K562 (cell line): ENCODE results near the gene SPINK2. TPM values are rescaled to one million over a fixed set of nuclear protein-coding genes. Genes with fewer than 3 reads are reported as not detected.

Experiments used
- ARHGAP35 ChIP-seq: fragments of 450-650 bp; IDR thresholded peaks from 2 replicates; pipeline ENCODE4 v1.6.1; 2018; ENCODE audit not compliant: partially characterized antibody
- BCL6 ChIP-seq: fragments of 250-450 bp; sonication (Bioruptor Pico); IDR thresholded peaks from 2 replicates; pipeline ENCODE4 v1.4.0; 2020
- CEBPB ChIP-seq: fragments of 450-650 bp; IDR thresholded peaks from 2 replicates; pipeline ENCODE4 v1.6.1; 2016; ENCODE audit warnings: missing genetic modification characterization, missing compliant biosample characterization
- CREM ChIP-seq: IDR thresholded peaks from 2 replicates; pipeline ENCODE4 v1.6.1; 2014; ENCODE audit warnings: antibody characterized with exemption, low read depth
- E2F6 ChIP-seq, 2 experiments: IDR thresholded peaks; 2 replicates each; pipeline ENCODE4 v1.6.1; 2011; ENCODE audit warnings: borderline replicate concordance in 1 of 2, control low read depth in 1 of 2, low read depth in 1 of 2, low read length in 1 of 2, mild to moderate bottlenecking in 1 of 2, mixed read lengths in 1 of 2, moderate library complexity in 1 of 2; ENCODE audit not compliant: insufficient read depth in 1 of 2, insufficient read length in 1 of 2, poor library complexity in 1 of 2, severe bottlenecking in 1 of 2; ENCODE audit errors: extremely low read depth in 1 of 2
- ILK ChIP-seq: fragments of 450-650 bp; IDR thresholded peaks from 2 replicates; pipeline ENCODE4 v1.6.1; 2016; ENCODE audit warnings: missing genetic modification characterization, low read depth, mild to moderate bottlenecking, missing compliant biosample characterization, moderate library complexity, borderline replicate concordance
- MXD1 ChIP-seq: fragments of 250-450 bp; sonication (Bioruptor Pico); IDR thresholded peaks from 2 replicates; pipeline ENCODE4 v1.8.0; 2021; ENCODE audit warnings: borderline replicate concordance, mild to moderate bottlenecking, moderate library complexity; ENCODE audit not compliant: poor library complexity, severe bottlenecking
- NFIX ChIP-seq: fragments of 250-450 bp; sonication (Bioruptor Pico); IDR thresholded peaks from 2 replicates; pipeline ENCODE4 v1.4.0; 2020; ENCODE audit warnings: low read depth, mild to moderate bottlenecking, moderate library complexity
- SMAD4 ChIP-seq: fragments of 250-450 bp; sonication (Bioruptor Pico); conservative IDR thresholded peaks from 2 replicates; pipeline ENCODE4 v1.8.0; 2021; ENCODE audit warnings: inconsistent platforms, mild to moderate bottlenecking, moderate library complexity
- SP2 ChIP-seq: IDR thresholded peaks from 2 replicates; pipeline ENCODE4 v1.6.1; 2011; ENCODE audit warnings: mild to moderate bottlenecking, low read depth, low read length, moderate library complexity; ENCODE audit not compliant: poor library complexity, severe bottlenecking; ENCODE audit errors: extremely low read depth
- USF1 ChIP-seq: sonication (generic); formaldehyde crosslinking; IDR thresholded peaks from 2 replicates; pipeline ENCODE4 v1.9.0; 2022; ENCODE audit warnings: mild to moderate bottlenecking, missing genetic modification reagents
- ZNF311 ChIP-seq: fragments of 250-450 bp; sonication (Bioruptor Pico); IDR thresholded peaks from 2 replicates; pipeline ENCODE4 v1.4.0; 2020; ENCODE audit warnings: mild to moderate bottlenecking, moderate library complexity
- ZNF398 ChIP-seq: fragments of 250-450 bp; sonication (Bioruptor Pico); IDR thresholded peaks from 2 replicates; pipeline ENCODE4 v1.8.0; 2021; ENCODE audit warnings: moderate library complexity, mild to moderate bottlenecking, inconsistent platforms
- ZNF507 ChIP-seq: conservative IDR thresholded peaks from 2 replicates; pipeline ENCODE4 v1.6.1; 2017; ENCODE audit warnings: missing genetic modification characterization, missing compliant biosample characterization
- polyA plus RNA-seq, 8 experiments: library from polyadenylated mRNA; depleted of rRNA in 4 of 8; stranded (reverse) in 5 of 8; unstranded in 3 of 8; fragments of >200 nt; fragmentation: Nextera tagmentation in 2 of 8; fragmentation: Illumina TruSeq in 1 of 8; extraction: Ambion mirVana in 2 of 8; extraction: Trizol in 1 of 8; gene quantifications; 2 replicates each; pipeline versions ENCODE4 v1.2.1 to v1.2.3, GENCODE V29; 2011 to 2014; ENCODE audit warnings: inconsistent platforms in 1 of 8, missing spikeins in 1 of 8
- total RNA-seq, 7 experiments: library from RNA; depleted of rRNA in 6 of 7; stranded (reverse); fragments of >200 nt in 6 of 7; fragmentation: Illumina TruSeq in 2 of 7; extraction: Trizol in 2 of 7; gene quantifications; 2 replicates each; pipeline versions ENCODE4 v1.2.1 to v1.2.3, GENCODE V29; 2011 to 2021; ENCODE audit warnings: low replicate concordance in 1 of 7
- TF ChIP-seq, protein P1 (sequence below): sonication (generic); formaldehyde crosslinking; IDR thresholded peaks from 2 replicates; pipeline ENCODE4 v1.8.0; 2022; ENCODE audit warnings: mild to moderate bottlenecking, missing genetic modification reagents, borderline replicate concordance

The SPINK2 gene
- total and polyA plus RNA-seq, 9 of the 15 experiments (the other 6 are each of a cell fraction or from before 2014, with no cell fraction given), result not detected

DNA sequence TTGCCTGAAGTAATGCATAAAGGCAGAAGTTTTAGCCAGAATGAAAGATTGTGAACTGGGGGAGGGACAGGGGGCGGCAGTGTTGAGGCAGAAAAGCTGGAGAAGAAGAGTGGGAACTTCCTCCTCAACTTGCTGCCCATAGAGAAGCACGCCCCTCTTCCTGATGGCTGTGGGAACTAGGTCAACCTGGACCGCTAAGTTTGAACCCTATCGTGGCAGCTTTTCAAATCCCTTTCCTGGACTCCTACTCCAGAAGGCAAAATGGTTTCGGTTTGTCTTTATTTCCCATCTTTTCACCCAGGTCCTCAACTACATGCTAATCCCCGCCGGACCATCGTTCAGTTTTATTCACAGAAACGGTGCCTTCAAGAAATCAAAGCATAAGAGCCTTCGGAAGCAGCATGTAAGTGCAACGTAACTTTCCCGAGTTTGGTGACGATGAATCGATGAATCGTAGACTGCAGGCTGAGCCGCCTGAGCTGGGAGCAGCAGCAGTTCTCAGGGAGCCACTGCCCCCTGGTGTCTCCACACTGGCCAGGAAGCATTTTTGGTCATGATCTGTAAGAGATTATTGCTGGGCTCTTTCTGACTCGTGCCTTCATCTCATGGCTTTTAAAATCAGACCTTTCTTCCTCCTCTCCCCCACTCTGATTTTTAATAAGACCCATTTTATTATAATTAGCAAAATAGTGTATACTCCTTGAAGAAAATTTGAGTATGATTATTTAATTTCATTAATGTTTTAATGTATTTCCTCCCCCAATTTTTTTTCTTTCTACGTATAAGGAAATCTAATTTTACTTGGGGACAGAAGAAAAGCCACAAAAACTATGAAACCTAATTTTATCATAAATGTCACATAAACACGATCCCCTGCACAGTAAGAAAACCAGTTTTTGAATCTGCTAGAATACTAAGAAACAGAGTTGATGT is 21.4 kb downstream of the SPINK2 start (continued):
- no peak for TF ChIP-seq ZNF398 (CRISPR knock-in tag)
- no peak for TF ChIP-seq E2F6 (IDR thresholded peaks at IDR 0.05; ENCODE audit: borderline replicate concordance in 1 of 2, extremely low read depth in 1 of 2, insufficient read depth in 1 of 2, insufficient read length in 1 of 2, low read depth in 1 of 2, low read length in 1 of 2, poor library complexity in 1 of 2, severe bottlenecking in 1 of 2)
- no peak for TF ChIP-seq ARHGAP35
- peak; percentile 77 for TF ChIP-seq CREM
- TF ChIP-seq NFIX (CRISPR knock-in tag), result no peak
- no peak for TF ChIP-seq ZNF507
- TF ChIP-seq CEBPB (tag), result no peak
- TF ChIP-seq ILK (tag), result no peak
- TF ChIP-seq USF1 (CRISPR knock-in tag), result no peak
- TF ChIP-seq BCL6, result no peak
- TF ChIP-seq ZNF311, result no peak
- no peak for TF ChIP-seq MXD1 (CRISPR knock-in tag)
- 0 out of 2 replicates have a peak, but pooled peaks have one; percentile 20 for TF ChIP-seq SMAD4 (CRISPR knock-in tag)
- no peak for TF ChIP-seq SP2
- TF ChIP-seq, protein P1, sequence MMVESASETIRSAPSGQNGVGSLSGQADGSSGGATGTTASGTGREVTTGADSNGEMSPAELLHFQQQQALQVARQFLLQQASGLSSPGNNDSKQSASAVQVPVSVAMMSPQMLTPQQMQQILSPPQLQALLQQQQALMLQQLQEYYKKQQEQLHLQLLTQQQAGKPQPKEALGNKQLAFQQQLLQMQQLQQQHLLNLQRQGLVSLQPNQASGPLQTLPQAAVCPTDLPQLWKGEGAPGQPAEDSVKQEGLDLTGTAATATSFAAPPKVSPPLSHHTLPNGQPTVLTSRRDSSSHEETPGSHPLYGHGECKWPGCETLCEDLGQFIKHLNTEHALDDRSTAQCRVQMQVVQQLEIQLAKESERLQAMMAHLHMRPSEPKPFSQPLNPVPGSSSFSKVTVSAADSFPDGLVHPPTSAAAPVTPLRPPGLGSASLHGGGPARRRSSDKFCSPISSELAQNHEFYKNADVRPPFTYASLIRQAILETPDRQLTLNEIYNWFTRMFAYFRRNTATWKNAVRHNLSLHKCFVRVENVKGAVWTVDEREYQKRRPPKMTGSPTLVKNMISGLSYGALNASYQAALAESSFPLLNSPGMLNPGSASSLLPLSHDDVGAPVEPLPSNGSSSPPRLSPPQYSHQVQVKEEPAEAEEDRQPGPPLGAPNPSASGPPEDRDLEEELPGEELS (CRISPR knock-in tag), result no peak
